Stimulated activated CD4-positive, alpha-beta T cell treated with anti-CD3 and anti-CD28 coated beads, Interleukin-4, amount 100 ng/mL, for 1 hour (primary cell): ENCODE results near the gene PLEKHA6.

ENCODE experiments used
- DNase-seq: peaks from one replicate; pipeline ENCODE4 v3.0.0-alpha.2; 2020

The PLEKHA6 gene

GRCh38 chr1:204176049-204176448 lies 183.7 kb downstream of the PLEKHA6 start:
- DNase-seq = no peak

- DNase-seq = no peak
Measured at GRCh38 chr1:204174958-204175357, 184.8 kb downstream of the PLEKHA6 start.

- no peak for DNase-seq
Measured at GRCh38 chr1:204172404-204173029, 187.2 kb downstream of the PLEKHA6 start.

- DNase-seq = no peak
Measured at GRCh38 chr1:204171751-204172178, 188.0 kb downstream of the PLEKHA6 start.

- DNase-seq = no peak
Measured at GRCh38 chr1:204170494-204171155, 189.1 kb downstream of the PLEKHA6 start.

- DNase-seq = no peak
Measured at GRCh38 chr1:204169858-204170257, 189.9 kb downstream of the PLEKHA6 start.
